Activated effector memory CD4-positive, alpha-beta T cell treated with Interleukin-2 at 50 U/mL for 16 hours (primary cell): ENCODE results near the gene RASGRF2.

Experiments used
- DNase-seq: peaks from one replicate; pipeline ENCODE4 v3.0.0-alpha.2; 2020

The RASGRF2 gene

DNA sequence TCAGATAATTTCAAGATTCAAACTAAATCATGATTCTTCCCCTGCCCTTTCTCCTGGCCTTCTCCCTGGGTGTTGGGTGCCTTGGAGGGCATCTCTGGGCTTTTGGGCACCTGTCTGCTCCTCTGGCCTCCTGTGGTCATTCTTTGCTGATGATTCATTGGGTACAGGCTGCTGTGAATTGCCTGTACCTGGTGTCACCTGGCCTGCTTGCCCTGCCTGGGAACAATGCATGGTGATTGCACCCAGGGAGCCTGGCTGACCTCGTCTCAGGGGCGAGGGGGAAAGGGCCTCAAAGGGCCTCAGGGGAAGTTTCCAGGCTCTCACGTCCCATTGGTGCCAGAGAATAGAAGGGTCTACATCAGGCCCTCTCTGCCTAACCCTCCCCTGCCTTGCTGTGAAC, 252.9 kb downstream of the RASGRF2 start:
- no peak for DNase-seq

GRCh38 chr5:81214848-81215247, 254.7 kb downstream of the RASGRF2 start:
- no peak for DNase-seq

GRCh38 chr5:81216152-81216551, 256.0 kb downstream of the RASGRF2 start:
- DNase-seq = no peak

DNA sequence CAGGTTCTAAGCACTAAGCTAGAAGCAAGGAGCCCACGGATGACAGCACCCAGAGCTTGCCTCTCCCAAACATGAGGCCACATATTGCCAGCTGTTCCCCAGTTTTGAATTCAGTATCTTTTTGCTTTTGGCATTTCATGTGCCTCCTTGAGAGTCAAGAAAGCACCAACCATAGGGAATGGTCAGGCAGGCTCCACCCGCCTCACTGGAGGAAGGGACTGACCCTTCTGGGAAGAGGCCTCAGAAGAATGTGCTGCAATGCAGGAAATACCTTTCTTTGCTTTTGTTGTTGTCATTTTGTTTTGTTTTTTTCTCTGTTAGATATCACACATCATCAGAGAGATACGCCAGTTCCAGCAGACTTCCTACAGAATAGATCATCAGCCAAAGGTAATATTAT, 259.2 kb downstream of the RASGRF2 start:
- DNase-seq = no peak

GRCh38 chr5:81222285-81222684, 262.1 kb downstream of the RASGRF2 start:
- DNase-seq = no peak

DNA sequence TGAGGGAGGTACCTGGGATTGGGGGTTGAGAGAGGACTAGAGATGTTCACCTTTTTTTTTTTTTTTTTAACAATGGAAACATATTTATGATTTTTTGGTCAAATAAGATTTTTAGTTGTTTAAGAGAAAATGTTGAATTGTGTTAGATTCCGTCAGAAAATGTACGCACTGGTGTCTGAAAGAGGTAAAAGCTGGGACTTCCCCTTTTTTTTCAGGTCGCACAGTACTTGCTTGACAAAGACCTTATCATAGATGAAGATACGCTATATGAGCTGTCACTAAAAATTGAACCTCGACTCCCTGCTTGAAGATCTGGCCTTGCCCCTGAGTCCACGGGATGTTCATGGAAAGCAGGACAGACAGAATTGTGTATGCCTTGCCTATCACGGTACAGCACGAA, 265.3 kb downstream of the RASGRF2 start:
- no peak for DNase-seq

DNA sequence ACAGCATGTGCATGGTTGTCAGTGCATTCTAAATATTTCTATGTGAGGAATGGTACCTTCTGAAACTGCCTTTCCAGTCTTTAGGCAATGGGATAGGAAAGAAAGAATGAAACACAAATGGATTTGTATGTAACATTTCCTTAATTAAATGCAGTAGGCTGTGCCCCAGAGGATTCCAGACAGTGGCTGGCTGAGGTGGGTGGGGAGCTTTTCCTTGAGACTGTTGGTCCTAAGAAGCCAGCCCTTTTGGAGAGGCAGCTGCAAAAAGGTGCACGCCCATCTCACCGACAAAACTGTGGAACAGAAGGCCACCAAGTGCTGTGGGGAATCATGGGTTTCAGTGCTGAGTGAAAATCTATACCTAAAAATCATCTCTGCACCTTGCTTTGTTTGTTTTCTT, 266.1 kb downstream of the RASGRF2 start:
- DNase-seq = no peak

GRCh38 chr5:81226949-81227348, 266.8 kb downstream of the RASGRF2 start:
- no peak for DNase-seq

DNA sequence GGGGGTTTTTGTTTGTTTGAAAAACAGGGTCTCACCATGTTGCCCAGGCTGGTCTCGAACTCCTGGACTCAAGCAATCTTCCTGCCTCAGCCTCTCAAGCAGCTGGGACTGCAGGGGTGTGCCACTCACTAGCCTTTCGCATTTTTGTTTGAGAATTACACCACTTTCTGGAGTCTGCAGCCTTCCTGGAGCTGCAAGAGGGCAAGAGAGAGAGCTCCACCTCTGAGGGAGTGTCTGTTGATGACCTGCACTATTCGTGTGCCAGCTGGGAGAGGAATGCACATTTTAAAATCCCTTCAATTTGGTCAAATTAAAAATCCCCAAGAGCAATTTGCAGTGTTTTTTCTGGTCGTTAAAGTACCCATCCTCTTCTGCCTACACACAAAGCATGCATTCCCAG, 267.9 kb downstream of the RASGRF2 start:
- no peak for DNase-seq

DNA sequence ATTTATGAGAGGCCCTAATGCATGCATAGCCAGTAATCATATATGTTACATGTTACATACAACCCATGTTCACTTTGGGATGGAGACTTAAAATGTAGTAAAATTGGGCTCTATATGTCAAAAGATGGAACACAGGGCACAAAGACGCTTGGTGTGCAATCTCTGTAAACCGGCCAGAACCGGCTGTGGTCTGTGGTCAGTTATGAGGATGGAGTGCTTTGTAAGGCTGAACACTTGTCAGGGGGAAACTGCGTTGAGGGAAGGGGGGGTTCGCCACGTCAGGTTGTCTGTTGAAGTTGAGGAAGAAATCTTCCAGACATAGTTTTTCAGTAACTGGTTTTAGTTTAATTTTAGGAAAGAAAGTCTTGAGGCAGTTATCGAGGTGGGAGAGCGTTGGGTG, 270.3 kb downstream of the RASGRF2 start:
- no peak for DNase-seq

DNA sequence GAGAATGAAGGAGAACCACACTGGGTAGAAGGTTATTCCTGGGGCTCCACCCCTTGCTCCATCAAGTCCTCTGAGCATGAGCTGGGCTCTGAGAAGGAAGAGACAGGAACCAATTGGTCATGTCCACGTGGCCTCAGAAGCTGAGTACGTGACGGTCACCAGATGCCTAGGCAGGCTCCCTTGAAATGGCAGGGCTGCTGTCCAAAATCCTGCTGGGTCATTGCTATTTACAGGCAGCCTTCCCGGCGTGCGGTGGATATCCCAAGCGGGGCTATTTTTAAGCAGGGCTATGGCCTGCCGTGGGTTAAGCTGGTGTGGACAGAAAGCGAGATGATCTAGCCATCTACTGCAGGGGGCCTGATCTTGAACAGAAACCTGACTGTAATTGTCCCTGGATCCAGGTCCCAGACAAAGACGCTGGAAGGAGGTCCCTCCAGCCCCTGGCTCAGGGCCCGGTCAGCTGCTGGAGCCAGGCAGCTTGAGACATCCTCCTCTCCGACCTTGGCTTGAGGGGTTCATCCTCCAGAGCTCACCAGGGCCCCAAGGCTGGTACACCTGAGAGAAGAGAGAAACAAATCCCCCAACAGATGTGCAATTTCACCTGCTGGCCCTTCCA, 272.4 kb downstream of the RASGRF2 start:
- DNase-seq = no peak

DNA sequence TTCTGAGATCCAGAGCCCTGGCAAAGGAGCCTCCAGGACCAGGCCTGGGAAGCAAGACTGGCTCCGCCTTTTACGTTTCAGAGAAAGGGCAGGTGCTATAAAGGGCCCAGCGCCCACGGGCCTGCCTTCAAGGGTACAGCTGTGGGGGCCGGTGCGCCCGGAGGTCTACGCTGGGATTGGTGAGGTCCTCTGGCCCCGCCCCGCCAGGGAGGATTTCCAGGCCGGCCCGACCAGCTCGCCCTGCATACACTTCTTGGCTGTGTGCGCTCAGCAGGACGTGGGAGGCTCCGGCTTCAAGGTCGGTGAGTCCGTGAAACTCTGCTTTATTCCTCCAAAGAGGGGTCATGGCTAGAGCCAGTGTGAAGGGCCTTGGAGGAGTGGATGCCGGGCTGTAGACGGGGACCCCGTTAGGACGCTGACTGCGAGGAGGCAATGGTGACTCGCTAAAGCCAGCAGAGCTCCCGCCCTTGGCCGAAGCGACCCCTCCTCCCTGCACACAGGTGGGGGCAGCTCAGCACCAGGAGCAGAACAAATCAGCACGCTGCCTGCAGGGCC, 273.0 kb downstream of the RASGRF2 start, which contains the start of gene CKMT2:
TSS of gene CKMT2 (plus strand) at position 243 of the 555 bp plus-strand sequence. CDS start 17,811 bp downstream, outside the sequence.
- no peak for DNase-seq

DNA sequence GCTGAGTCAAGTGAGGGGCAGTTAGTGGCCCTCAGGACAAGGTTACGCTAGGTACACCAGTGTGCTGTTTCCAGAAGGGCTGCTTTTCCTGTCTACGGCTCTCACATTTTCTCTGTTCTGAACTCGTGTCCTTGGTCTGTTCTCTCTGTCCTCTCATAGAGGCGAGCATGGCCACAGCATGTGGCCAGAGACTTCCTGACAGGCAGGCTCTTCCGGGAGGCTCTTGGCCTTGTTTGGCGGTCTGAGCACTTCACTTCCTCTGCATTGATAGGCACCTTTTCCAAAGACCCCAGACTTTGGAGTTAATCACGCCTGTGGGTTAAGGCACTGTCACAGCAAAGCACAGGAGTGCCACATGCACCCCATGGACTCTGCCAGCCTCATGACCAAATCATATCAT, 274.1 kb downstream of the RASGRF2 start:
- no peak for DNase-seq

DNA sequence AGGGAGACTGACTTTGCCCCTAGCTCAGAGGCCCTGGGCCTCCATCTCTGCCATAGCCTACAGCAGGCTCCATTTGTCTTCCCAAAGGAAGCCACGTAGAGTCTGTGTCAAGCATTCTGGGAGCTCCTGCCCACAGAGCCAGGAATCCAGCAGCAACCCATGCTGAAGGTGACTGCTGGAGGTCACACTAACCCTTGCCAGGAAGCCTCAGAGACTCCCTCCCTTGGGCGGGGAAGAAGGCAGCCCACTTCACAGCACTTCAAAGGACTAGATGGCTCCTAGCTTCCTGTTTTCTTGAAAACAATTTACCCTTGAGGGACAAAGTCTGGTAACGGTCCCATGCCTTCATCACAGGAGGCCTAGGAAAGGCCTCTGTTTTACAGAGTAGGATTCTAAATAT, 274.6 kb downstream of the RASGRF2 start:
- DNase-seq = no peak

GRCh38 chr5:81235287-81236072, 275.3 kb downstream of the RASGRF2 start:
- DNase-seq = no peak

DNA sequence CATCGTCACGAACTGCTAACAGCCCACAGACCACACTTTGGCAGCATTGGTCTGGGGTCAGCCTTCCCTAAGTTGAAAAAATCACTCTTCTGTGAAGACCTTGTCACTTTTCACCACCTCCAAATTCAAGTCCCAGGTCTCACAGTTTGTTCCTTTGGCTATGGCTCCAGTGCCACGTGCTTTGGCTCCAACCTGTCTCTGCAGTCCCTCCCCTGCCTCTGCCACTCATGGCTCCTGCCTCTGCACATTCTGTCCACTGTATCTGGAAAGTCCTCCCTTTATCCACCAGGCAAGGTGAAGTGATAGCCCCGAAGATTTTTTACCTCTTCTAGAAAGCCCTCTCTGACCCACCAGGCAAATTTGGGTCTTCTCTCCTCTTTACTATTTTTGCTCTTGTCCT, 278.3 kb downstream of the RASGRF2 start:
- DNase-seq = no peak

DNA sequence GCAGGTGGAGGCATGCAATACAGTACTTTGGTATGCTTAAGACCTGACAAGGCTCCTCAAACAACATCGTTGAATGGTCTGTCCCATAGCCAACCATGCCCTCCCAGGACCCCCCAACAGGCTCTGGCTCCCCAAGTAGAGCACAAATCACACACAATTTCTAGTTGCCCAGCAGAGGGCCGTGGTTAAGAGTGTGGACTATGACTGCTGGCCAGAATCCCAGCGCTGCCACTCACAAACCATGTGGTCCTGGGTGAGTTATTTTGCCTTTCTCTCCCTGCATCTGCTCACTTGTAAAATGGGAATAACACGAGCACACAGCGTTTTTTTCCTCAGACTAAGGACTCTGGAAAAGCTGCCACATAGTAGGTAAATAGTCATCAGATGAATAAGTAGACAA, 279.4 kb downstream of the RASGRF2 start:
- no peak for DNase-seq

- DNase-seq = no peak
These were observed 280.8 kb downstream of the RASGRF2 start for GRCh38 chr5:81241001-81241400.

GRCh38 chr5:81241961-81242648, 281.9 kb downstream of the RASGRF2 start:
- no peak for DNase-seq

- DNase-seq = no peak
These were observed 282.8 kb downstream of the RASGRF2 start for GRCh38 chr5:81242906-81243436.

- no peak for DNase-seq
These were observed 284.3 kb downstream of the RASGRF2 start for GRCh38 chr5:81244451-81244850.

DNA sequence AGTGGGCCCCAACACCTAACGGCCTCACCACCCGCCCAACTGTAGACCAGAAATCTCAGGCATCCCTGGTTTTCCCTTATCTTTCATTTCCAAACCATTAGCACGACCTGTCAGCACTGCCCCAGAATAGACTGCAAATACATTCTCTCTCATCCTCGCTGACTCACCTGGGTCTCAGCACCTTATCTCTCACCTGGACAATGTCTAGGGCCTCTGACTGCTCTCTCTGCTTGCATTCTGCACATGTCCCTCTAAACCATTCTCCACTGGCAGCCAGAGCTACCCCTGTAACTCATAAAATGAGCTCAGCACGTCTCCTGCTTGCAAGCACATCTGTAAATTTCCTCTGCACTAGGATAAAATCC, 285.7 kb downstream of the RASGRF2 start:
- DNase-seq = no peak

DNA sequence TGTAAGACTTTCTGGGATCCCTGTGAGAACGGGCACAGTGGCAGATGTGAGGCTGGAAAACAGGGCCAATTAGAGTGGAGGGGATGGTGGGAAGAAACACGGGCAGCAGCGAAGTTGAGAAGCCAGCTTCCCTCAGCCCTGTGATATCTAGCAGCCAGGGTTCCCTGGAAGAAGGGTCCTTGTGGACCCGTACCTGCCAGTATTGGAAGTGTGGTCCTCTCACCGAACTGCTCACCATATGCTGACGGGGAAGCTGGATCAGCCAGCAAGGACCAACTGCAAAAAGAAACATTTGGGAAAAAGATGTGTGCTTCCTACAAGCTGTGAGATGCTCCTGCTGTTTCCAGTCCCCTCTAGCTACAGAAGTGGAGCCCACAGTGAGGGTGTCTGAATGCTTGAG, 286.5 kb downstream of the RASGRF2 start:
- DNase-seq = no peak
